ENCODE results near the gene HSPBP1.
"Not testable (repeated sequence)": the region's sequence is repeated elsewhere in the genome, so short reads cannot be mapped to it uniquely, and the experiment has no call there.

HSPBP1 gene

DNA sequence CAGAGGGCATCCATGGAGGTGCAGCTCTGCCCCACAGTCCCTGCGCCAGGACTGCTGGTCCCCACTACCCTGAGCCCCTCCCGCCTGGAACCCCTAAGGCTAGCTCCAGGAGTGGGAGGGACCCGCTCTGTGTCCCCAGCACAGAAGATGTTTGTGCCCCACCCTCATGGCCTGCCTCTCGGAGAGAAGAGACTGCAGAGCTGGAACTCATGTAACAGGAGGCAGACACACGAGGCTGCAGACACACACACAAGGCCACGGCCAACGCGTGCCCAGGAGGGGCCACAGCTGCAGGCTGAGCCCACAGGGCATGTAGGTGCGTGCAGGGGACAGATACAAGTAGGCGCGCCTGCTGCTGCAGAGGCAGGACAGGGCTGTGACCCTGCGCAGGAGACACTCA lies 40.9 kb downstream of the HSPBP1 start:
- no peak for DNase-seq (ENCODE audit: low read depth in 2 of 2)

DNA sequence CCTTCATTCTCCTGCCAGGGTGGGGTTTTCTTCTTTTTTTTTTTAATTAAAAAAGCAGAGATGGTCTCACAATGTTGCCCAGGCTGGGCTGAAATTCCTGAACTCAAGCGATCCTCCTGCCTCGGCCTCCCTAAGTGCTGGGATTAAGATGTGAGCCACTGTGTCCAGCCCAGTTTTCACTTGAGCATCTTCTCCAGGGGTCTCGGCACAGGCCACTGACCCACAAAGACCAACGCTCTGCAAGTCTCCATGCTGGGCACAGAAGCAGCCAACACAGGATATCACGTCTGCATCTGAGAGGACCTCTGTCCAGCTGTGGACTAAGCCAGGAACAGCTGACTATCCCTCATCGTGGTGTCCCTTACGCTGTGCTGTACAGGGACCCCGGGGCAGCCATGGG lies 41.9 kb downstream of the HSPBP1 start:
- DNase-seq (ENCODE audit: low read depth in 2 of 2): no peak

DNA sequence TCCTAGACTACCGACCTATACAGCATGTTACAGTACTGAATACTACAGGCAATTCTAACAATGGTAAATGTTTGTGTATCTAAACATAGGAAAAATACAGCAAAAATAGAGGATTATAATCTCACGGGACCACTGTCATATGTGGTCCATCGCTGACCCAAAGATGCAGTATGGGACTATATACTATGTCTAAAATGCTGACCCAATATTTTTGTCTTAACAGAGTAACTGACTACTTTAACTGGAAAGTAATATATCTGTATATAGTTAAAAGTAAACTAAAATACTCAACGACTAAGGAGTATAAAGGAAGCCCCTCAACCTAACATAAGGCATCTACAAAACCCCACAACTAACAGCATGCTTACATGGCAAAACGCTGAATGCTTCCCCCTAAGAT lies 46.9 kb downstream of the HSPBP1 start:
- DNase-seq (ENCODE audit: low read depth in 2 of 2): no peak

DNA sequence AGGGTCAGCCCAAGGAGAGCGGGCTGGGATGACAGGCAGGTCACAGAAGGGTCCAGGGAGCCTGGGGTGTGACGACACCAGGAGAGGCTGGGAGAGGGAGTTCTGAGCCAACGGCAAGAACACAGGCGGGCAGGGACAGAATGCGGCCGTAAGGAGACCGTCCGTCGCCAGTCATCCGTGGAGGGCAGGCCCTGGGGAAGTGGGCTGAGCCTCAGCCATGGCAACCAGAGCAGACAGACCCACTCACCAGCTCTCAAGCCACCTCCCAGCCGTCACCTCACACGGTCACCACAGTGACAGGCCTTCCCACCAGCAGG lies 47.7 kb downstream of the HSPBP1 start:
- no peak for DNase-seq (ENCODE audit: low read depth in 2 of 2)

DNA sequence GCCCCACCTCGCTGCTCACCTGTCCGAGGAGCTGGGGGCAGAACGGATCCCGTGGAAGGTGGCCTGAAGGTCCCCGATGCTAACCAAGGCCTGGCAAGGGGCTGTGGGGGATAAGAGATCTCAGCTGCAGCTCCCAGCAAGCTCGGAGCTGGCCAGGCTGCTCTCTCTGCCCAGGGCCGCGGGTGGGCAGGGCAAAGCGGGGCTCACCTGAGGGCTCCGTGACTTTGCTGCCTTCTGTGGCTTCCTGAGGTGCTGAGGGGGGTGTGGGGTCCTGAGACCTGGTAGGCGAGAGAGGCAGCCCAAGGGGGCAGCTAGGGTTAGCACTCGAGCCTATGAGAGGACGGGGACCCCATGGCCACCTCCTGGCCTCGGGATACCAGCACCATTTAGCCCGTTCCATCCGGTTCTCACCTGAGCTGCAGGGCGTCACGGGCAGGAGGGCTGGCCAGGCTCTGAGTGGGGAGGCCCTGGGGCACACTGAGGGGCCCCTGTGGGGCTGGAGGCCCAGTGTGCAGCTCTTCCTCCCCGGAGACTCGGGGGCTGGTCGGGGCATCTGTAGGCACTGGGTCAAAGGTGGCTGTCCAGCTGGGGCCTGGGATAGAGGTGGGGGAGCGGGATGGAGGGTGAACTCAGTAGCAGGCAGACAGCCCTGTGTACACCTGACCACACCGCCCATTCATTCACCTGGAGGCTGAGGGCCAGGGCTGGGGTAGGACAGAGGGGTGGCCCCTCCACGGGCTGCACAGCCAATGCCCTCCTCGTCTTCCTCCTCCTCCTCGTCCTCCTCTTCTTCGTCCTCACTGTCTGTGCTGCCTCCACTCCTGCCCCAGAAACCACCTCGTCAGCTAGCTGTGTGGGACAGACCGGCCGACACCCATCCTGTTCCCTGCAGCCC lies 48.3 kb downstream of the HSPBP1 start:
- DNase-seq (ENCODE audit: low read depth in 2 of 2): no peak

DNA sequence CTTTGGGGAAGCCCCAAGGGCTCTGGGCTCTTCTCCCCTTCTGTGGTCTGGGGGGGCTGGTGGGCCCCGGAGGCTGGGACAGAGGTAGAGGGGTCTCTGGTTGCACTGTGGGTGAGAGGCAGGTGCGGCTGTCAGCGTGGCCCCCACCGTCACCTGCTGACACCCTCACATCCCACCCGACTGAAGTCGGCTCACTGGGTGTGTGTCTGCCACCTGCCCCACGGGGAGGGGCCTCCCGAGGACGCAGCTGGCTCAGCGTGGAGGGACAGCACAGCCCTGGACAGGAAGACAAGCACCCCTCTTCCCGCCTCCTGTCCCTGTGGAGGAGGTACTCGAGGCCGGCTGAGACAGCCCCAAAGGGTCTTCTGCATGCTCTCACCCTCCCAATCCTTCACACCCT lies 49.1 kb downstream of the HSPBP1 start:
- DNase-seq (ENCODE audit: low read depth in 2 of 2): no peak

DNA sequence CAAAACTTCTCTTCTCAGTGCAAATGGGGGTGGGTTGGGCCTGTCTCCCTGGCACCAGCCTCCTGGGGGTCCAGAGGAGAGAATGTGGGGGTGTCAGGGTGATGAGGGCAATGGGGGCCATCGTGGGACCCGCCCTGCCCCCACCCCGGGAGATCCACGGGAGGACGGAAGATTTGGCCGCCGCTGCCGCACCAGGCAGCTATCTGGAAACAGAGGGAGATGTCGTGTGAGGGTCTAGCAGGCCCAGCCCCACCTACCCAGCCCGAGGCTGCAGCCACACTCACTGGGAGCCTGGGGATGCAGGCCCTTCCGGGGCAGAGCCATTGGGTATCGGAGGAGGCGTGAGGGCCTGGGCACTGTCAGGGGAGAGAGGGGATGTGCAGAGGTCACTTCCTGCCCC lies 49.6 kb downstream of the HSPBP1 start:
- DNase-seq (ENCODE audit: low read depth in 2 of 2): no peak

DNA sequence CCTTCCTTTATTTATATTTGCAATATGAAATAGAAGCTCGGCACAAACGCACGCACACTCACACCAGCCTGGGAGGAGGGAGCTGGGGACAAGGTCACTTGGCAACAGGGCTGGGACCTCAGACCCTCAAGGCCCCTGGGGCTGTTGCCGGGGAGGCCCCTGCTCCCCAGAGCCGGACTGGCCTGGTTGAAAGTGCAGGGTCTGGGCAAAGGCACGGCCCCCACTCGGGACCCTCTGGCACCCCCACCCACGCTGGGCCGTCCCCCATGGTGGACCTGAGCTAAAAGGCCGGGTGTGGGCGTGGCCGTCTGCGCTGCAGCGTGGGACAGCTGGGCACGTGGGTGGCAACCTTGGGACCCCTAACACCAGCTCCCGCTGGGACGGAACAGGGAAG lies 50.1 kb downstream of the HSPBP1 start:
- no peak for DNase-seq (ENCODE audit: low read depth in 2 of 2)

DNA sequence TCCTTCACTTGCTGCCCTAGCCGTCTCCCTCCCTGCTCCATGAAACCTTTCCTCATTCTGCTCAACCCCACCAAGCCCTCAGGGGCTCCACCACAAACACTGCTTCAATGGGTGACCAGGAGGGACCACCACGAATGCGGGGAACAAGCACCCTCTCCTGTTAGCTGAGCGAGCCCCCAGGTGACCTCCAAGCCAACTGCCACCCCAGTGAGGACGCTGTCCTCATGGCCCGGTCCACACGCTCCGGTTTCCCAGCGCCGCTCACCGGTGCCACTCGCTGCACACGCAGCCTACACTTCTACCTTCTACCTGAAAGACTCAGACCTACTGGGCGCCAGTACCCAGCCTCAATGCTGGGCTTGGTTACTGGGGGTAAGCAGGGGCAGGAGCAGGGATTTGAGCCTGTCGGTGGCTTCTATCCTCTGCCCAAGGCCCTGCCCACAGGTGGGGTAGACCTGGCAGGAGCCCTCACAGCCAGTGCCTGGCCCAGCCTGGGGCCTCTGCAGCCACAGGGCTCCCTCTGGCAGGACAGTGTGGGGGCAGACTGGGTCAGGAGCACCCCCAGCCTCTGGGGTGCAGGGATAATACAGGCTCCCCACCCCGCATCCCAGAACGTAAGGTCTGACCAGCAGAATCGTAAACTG lies 50.6 kb downstream of the HSPBP1 start:
- no peak for DNase-seq (ENCODE audit: low read depth in 2 of 2)

DNA sequence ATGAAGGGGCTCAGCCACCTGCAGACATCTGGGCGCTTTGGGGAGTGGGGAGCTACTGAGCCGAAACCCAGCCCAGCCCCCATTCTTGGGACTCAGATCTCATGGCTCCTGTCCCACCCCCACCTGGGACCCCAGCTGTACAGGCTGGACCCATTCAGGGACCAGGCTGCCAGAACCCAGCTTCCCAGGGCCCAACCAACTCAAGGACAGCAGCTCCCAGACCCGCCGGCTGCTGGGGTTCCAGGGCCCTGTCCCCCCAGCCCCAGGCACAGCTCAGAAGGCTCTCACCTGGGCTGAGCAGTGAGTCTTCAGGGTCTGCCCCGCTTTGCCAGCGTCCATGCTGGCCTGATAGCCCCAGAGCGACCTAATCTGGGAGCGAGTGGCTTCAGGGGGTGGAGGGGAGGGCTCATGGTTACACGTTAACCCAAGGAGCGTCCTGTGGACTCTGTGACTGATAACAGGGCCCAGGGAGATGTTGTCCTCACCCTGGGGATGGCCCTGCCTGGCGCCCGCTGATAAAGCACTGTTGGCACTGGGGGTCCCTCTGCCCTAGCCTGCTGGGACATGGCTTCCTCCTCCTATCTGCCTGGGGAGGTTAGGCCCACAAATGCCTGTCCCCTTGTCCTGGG lies 51.4 kb downstream of the HSPBP1 start, which contains the start of gene TMEM86B:
Gene TMEM86B, minus strand, starts transcription at position 361 of the 629 bp plus-strand sequence. Its CDS starts 22 bp downstream, at position 339.
- DNase-seq (ENCODE audit: low read depth in 2 of 2): no peak

DNA sequence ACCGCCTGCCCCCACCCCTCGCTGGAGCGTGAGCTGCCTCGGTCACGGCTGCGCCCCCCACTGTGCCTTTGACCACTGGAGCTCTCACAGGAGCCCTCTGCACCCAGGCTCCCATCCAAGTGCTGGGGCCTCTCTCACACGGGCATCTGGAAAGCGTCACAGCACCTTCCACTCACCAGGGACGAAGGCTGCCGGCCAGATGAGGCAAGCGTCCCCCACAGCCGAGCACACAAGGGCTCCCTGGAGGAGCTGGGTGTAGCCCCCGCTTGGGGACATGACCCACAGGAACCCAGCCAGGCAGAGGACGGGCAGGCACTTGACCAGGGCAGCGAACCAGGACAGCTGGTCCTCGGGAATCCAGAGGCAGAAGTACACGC lies 51.9 kb downstream of the HSPBP1 start:
- DNase-seq (ENCODE audit: low read depth in 2 of 2): no peak

DNA sequence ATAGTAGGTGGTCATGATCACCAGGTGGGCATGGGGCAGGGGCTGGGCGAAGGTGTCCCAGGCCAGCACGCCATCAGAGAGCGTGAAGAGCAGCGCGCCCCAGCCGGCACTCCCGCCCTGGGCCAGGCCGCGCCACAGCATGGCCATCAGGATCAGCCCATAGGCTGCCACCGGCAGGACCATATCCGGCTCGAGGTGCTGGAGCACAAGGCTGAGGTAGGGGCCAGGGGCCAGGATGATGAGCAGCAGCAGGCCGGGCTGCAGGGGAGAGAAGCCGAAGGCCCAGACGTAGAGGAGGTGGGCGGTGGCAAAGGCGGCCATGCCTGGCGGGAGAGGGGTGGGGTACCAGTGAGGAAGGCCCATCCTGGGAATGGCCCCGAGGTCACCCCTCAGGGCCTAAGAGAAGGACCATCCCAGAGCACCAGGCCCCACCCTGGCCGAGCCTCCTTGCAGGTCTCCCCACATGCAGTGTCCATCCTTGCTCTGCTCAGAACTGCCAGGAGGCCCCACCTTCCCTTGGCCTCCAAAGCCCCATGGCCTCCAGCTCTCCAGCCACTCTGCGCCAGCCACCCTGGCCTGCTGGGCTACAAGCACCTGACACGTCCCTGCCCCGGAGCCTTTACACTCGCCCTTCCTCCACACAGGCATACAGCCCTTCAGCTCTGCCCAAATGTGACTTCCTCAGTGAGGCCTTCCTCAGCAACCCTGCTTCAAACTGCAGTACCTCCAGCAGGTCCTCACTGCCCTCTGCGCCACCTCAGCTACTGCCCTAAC lies 52.5 kb downstream of the HSPBP1 start:
- DNase-seq (ENCODE audit: low read depth in 2 of 2): no peak

DNA sequence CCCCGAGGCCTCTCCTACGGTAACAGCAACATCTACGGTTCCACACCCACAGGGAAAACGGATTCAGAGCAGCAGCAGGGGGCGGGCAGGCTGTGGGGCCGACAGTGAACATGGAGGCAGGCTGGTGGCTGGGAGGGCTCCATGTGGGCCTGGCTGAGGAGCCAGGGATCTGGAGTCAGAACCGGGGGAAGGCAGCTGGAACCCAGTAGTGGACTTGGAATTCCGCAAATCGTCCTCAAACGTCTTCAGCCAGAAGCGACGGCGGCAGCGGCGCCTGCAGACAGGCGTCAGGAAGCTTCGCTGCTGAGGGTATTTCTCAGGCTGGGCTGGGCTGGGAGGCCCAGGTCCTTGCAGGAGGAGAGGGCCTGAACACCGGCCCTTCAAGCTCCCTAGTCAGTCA lies 53.1 kb downstream of the HSPBP1 start:
- no peak for DNase-seq (ENCODE audit: low read depth in 2 of 2)

DNA sequence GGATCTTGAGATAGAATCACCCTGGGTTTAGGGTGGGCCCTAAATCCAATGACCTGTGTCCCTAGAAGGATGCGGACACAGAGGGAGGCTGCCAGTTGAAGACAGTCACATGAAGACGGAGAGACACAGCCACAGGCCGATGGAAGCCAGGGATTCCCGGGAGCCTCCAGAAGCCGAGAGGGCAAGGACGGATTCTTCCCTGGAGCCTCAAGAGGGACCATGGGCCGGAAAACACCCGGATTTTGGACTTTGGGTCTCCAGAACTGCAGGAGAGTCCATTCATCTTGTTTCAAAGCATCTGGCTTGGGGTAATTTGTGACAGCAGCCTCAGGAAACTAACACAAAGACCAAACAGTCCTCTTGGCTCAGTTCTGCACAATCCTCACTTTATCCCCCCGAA lies 53.6 kb downstream of the HSPBP1 start:
- DNase-seq (ENCODE audit: low read depth in 2 of 2): no peak

DNA sequence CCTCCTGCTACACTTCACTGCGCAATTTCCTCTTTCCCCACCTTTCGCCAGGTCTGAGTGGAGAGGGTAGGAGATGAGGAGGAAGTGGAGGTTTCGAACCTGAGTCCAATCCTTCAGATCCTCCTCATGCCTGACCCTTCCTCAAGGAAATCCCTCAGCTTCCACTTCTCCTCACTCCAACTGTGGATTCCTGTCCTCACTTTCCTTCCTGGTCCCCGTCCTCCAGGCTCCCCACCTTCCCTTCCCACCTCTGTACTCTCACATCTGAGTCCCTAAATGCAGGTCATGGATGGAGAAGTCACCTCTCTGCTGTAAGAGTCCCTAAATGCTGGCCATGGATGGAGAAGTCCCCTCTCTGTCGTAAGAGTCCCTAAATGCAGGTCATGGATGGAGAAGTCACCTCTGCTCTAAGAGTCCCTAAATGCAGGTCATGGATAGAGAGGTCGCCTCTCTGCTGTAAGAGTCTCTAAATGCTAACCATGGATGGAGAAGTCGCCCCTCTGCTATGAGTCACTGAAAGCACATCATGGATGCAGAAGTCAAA lies 54.4 kb downstream of the HSPBP1 start:
- DNase-seq (ENCODE audit: low read depth in 2 of 2): no peak

DNA sequence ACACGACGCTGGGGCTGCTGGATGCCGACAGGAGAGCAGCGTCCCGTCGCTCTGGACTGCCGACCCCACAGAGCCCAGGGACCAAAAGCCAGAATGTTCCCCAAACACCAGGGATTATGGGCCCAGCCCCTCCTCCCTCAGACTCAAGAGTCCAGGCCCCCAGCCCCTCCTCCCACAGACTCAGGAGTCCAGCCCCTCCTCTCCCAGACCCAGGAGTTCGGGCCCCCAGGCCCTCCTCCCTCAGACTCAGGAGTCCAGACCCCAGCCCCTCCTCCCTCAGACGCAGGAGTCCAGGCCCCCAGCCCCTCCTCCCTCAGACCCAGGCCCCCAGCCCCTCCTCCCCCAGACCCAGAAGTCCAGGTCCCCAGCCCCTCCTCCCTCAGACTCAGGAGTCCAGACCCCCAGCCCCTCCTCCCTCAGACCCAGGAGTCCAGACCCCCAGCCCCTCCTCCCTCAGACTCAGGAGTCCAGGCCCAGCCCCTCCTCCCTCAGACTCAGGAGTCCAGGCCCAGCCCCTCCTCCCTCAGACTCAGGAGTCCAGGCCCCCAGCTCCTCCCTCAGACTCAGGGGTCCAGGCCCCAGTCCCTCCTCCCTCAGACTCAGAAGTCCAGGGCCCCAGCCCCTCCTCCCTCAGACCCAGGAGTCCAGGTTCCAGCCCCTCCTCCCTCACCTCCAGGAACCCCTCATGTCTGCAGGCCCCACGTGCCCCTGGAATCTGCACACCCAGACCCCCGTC lies 55.1 kb downstream of the HSPBP1 start:
- not testable (repeated sequence) for DNase-seq (ENCODE audit: low read depth in 2 of 2)

DNA sequence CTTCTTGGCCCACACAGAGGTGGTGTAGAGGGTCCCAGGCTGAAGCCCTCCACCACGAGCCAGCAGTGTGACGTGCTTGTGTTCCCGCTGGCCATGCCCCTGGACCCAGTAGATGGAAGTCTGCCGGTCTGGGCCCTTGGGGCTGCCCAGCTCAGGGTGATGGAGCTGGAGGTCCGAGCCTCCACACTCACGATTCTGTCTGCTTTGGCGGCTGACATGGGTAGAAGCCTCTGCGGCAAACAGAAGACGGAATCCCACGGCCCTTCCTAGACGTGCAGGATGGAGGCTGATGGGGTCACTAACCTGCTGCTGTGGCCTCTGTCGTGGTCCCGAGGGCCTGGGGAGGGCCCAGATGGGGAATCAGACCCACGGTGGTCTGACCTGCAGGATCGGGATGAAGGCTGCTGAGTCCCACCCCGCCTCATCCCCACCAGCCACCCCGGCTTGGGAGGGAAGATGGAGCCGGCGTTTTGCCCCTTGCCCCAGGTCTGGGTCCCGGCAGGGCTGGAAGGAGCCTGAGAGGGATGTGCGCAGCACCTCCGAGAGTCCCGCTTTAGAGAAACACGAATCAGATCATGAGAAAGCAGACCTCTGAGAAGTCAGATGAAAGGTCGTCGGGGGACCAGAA lies 55.8 kb downstream of the HSPBP1 start:
- no peak for DNase-seq (ENCODE audit: low read depth in 2 of 2)

DNA sequence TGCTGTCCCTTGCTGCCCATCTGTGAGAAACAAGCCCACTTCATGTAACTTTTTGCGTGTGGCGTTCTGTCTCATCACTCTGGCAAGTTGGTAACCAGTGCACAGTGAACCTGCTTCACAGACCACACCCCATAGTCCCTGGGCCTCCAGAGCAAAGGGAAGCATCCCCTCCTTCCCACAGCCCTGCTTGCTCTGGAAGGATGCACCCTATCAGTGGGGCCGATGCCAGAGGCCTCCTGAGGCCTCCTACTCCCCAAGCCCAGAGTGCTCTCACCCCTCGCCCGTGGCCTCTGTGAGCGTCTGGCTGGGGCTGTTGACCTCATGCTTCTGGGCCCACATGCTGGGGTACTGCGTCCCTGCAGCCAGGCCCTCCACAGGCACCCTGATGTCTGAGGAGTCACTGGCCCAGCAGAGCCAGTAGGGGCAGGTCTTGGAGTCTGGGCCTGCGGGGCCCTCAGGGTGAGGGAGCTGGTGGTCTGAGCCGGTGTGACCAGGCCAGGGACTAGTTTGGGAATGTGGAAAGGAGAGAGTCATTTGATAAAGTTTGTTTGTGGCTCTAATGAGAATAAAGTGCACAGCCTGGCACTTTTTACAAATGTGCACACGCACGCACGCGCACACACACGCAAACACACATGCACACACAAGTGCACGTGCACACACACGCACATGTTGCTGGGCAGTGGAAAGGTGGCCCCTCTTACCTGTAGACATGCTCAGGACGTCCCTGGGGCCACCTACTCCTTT lies 56.4 kb downstream of the HSPBP1 start:
- no peak for DNase-seq (ENCODE audit: low read depth in 2 of 2)

DNA sequence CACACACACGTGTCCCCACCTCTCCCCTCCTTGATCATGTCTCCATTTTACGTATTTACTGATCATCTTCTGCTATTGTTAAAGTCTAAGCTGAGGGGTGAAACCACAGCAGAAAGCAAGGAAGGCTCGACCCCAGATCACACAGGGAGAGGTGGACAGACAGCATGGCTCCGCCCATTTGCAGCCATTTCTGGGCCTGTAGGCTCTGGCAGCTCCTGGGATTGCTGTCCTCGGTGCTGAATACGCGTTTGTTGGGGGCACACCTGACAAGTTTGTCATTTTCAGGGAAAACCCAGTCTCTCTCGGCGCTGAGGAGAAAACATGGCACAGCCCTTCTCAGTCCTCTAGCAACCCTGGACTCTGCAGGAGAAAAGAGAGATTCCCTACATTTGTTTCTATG lies 59.4 kb downstream of the HSPBP1 start:
- DNase-seq (ENCODE audit: low read depth in 2 of 2): no peak
